NCI-H146 treated with DMSO at 0.1 percent for 48 hours (cell line): Measurements from ENCODE around the gene AFDN.

Source experiments
- DNase-seq: peaks from one replicate; lab custom pipeline; 2025; ENCODE audit not compliant: unreplicated experiment; lab: John Stamatoyannopoulos, UW

AFDN gene

GRCh38 chr6:167826896-167827582 lies at the start of gene AFDN:
Gene AFDN (plus strand): TSS chr6:167826911. CDS start chr6:167827133, 222 bp downstream.
- no peak for DNase-seq

- no peak for DNase-seq
Measured at GRCh38 chr6:167778497-167779128, 48.1 kb upstream of the AFDN start.

GRCh38 chr6:167779129-167779992 lies 47.4 kb upstream of the AFDN start:
- DNase-seq = no peak

GRCh38 chr6:167779993-167780655 lies 46.6 kb upstream of the AFDN start:
- no peak for DNase-seq

- peak; percentile 49 for DNase-seq
Measured at GRCh38 chr6:167781066-167781767, 45.5 kb upstream of the AFDN start.

GRCh38 chr6:167781868-167782267 lies 44.8 kb upstream of the AFDN start:
- no peak for DNase-seq

GRCh38 chr6:167782698-167783517 lies 43.8 kb upstream of the AFDN start:
- DNase-seq = no peak

- no peak for DNase-seq
Measured at GRCh38 chr6:167786853-167787675, 39.6 kb upstream of the AFDN start.

- DNase-seq = no peak
Measured at GRCh38 chr6:167787896-167788562, 38.7 kb upstream of the AFDN start.

- no peak for DNase-seq
Measured at GRCh38 chr6:167788563-167788903, 38.2 kb upstream of the AFDN start.

GRCh38 chr6:167789358-167789757 lies 37.4 kb upstream of the AFDN start:
- DNase-seq = no peak

GRCh38 chr6:167791091-167791779 lies 35.5 kb upstream of the AFDN start:
- DNase-seq = no peak

- no peak for DNase-seq
Measured at GRCh38 chr6:167791780-167792478, 34.8 kb upstream of the AFDN start.

- DNase-seq = peak; percentile 80
Measured at GRCh38 chr6:167793421-167793820, 33.3 kb upstream of the AFDN start.

GRCh38 chr6:167794161-167795157 lies 32.3 kb upstream of the AFDN start:
- DNase-seq = no peak

GRCh38 chr6:167795321-167795811 lies 31.3 kb upstream of the AFDN start:
- no peak for DNase-seq
